OCI-M1 (cell line): ENCODE data around the gene KCNA3.
A peak's percentile ranks its signal among the peaks of the same experiment; 100 is the strongest.

Experiments
- DNase-seq: peaks from one replicate; lab custom pipeline; 2025; lab: John Stamatoyannopoulos, UW

KCNA3 gene

GRCh38 chr1:110674337-110675059 is at the start of gene KCNA3:
Gene KCNA3, minus strand, starts transcription at chr1:110674940. Its CDS starts 131 bp downstream, at chr1:110674809.
- DNase-seq, result no peak

DNA sequence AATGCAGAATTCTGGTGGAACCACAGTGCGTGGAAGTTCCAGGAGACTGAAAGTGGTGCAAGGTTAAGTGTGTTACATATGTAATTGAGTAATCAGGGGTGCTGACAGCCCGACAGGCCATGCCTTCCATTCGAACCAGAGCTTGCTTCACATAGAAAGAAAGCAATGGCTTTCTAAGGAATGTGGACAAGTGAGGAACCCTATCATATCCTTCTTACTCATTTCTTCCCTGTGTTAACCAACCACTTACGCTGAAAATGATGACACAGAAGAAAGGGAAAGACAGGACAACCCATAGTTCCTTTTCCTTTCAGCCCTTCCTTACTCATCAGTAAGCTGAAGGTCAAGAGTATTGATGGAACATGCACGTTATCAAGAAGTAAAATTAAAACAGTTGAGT is 48.1 kb upstream of the KCNA3 start:
- DNase-seq, result no peak

DNA sequence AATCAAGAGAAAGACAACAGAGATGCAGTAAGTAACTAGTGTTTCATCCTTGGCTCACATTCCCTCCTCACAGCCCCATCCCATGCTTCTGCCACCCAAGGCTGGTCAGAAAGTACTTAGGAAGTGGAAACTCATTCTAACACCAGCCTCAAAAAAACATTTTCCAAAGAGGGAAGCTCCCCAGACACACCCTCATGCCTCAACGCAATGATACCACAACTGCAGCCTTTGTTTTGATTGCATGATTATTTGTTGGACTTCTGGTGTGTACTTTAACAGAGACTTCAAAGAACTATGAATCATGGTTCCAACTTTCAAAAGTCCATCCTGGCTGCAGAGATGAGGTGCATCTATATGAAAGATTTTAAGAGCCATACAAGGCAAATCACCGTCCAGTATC is 45.2 kb upstream of the KCNA3 start:
- DNase-seq, result no peak

DNA sequence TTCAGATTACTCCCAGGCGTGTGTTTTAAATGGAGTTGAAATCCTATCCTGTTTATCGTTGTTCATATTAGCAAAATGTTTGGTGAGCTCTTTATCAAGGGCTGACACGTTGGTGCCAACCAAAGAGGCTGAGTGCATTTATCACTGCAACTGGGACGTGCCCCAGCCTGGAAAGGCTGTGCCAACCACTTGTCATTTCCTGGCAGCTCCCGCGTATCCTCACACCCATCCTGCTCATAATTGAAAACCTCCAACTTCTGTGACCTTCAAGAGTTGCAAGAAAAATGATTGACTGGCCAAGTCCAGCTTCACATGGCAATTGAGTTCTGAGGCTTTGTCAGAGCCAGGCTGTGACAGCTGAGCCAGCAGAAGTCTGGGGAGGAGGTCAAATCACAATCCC is 43.7 kb upstream of the KCNA3 start:
- DNase-seq, result no peak

GRCh38 chr1:110717179-110717578 is 42.4 kb upstream of the KCNA3 start:
- DNase-seq, result no peak

DNA sequence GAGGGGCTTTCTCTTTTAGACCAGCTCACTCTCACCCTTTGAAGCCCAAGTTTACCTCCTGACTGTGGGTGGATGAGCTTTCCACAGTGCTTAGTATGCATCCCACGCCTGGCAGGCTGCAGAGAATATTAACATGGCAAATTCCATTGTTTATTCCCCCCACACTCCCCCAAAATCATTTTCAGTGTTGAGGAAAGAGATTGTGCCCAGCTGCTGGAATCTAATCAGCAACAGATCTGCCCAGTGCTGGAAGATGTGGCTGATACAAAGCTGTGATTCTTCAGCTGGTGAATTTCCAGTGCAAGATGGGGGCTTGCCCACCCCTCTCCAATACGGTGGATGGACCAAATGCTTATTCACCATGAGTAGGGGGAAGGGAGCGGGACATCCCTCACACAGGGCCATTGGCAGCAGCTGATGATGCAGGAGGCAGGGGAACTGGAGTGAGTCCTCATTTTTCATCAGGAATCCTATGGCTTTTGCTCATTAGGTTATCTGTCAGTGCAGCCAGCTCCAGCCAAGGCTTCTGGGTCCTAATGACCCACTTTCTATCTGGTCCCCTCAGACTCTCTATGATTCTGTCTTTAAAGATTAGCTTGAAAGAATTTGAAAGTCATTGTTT is 39.7 kb upstream of the KCNA3 start:
- peak; percentile 20 for DNase-seq

GRCh38 chr1:110713221-110713620 is 38.5 kb upstream of the KCNA3 start:
- DNase-seq, result no peak

- DNase-seq, result no peak
Observed at GRCh38 chr1:110710314-110710713, 35.6 kb upstream of the KCNA3 start.

DNA sequence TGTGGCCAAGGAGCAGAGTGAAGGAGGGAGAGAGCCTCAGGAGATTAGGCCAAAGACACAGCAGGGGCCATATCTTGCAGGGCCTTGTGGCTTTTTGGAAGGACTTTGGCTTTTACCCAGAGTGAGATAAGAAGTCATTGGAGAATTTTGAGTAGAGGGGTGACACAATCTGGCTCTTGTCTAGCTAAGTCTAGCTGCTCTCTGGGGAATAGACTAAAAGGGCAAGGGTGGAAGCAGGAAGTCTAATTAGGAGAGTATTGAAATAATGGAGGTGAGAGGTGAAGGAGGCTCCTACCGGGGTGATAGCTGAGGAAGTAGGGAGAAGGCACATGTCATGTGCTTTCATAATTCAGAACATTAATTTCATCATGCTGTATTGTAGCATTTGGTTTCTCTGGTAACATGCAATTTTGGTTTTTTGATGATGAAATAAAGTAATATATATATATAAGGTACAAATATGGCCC is 34.3 kb upstream of the KCNA3 start:
- DNase-seq, result peak; percentile 73

DNA sequence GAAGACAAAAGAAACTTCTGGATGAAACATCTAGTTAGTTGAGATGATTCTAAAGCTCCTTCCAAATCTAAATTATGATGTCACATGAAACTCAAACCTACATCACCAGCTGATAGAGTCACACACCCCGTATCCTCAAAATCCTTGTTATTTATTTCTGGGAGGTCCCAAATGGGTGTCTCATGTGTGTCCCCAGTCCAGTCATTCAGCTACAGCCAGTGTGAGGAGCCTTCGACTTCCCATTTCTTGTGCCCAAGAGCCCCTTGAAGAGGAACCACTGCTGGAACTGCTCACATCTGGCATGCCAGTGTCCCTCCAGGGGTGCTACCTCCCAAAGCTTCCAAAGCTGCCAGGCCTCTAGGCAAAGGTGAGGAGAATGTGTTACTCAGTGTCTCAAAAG is 32.5 kb upstream of the KCNA3 start:
- no peak for DNase-seq

GRCh38 chr1:110706621-110707020 is 31.9 kb upstream of the KCNA3 start:
- no peak for DNase-seq

GRCh38 chr1:110702260-110702659 is 27.5 kb upstream of the KCNA3 start:
- DNase-seq, result no peak

DNA sequence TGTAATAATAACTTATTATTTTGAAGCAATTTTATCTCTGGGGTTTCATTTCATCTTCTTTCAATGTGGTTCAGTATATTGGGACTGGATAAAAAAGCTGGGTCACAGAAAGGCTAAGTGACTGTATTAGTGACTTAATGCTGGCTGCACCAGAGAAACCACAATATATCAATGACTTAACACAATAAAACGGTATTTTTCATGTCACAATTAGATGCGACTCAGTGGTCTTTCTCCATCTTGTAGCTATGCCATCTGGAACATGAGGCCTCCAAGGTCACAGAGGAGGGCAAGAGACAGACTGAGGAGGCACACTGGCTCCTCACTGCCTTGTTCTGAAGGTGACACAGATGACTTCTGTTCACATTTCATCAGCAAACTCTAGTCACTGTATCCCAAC is 26.0 kb upstream of the KCNA3 start:
- DNase-seq, result no peak

DNA sequence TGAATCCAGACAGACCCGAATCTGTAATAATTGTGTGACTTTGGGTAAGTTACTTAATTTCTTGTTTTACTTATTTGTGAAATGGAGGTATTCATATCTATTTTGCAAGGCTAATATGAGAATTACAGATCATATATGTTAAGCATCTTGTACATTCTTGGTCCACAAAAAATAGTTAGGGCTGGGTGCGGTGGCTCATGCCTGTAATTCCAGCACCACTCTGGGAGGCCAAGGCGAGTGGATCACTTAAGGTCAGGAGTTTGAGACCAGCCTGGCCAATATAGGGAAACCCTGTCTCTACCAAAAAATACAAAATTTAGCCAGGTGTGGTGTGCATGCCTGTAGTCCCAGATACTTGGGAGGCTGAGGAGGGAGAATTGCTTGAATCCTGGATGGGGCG is 22.9 kb upstream of the KCNA3 start:
- no peak for DNase-seq

DNA sequence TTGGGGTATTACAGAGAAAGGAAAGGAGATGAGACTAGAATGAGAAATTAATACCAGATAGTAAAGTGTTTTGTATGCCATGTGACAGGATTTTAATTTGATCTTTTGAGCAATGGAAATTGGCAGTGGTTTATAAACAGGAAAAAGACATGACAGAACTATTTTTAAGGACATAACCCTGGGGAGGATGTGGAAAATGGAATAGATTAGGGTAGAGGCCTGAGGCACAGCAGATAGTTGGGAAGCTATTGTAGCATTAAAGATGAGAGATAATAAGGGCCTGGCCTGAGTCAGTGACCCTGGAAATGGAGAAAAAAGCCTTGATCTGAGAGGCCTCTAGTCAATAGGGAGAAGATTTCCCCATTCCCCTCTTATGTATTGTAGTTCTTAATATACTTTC is 22.1 kb upstream of the KCNA3 start:
- DNase-seq, result no peak

GRCh38 chr1:110690709-110691365 is 16.1 kb upstream of the KCNA3 start:
- DNase-seq, result no peak

GRCh38 chr1:110689868-110690267 is 15.1 kb upstream of the KCNA3 start:
- no peak for DNase-seq

DNA sequence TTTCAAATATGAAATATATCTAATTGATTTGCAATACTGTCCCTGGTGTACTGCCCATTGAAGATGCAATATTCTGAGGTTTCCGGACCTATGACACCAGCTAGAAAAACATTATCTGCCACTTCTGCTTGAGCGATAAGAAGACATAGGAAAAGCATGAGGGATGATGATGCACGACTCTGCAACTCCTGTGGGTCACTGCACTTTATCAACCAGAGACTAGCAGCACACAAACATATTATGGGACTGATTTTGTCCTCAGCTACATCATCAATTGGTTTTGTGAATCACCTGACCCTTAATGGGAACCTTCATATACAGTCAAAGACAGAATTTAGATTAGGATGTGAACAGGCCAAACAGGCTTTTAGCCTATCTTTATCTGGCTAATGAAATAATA is 13.8 kb upstream of the KCNA3 start:
- DNase-seq, result peak; percentile 18

GRCh38 chr1:110687250-110687649 is 12.5 kb upstream of the KCNA3 start:
- no peak for DNase-seq

DNA sequence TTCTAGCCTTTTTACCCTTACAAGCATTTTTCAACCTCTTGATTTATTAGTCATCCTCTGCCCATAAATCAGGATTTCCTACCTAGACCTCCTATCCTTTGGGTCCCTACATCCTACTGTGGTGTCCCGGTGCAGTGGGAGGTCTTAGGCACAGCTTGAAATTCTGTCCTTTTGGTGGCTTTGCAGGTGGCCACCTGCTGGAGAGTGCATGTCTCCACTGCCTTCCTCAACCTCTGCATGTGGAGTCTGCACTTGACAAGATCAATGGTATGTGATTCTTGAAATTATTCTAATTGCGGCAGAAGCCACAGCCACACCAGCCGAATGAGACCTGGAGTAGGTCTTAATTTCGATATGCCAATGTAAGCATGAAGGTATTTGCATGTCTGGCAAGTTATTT is 11.4 kb upstream of the KCNA3 start:
- DNase-seq, result no peak

DNA sequence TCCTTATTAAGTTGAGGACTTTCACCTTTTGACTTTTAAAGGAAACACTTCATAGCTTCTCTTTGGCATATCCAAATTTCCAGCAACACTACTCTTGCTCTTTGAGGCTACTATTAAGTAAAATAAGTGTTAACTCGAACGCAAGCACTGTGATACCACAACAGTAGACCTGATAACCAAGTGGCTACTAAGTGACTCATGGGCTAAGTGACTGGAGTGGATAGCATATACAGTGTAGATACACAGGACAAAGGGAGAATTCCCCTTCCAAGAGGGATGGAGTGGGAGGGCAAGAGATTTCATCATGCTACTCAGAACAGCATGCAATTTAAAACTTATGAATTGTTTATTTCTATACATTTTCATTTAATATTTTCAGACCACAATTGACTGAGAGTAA is 9.8 kb upstream of the KCNA3 start:
- DNase-seq, result no peak

- no peak for DNase-seq
Observed at GRCh38 chr1:110682898-110683297, 8.2 kb upstream of the KCNA3 start.

GRCh38 chr1:110680036-110680735 is 5.4 kb upstream of the KCNA3 start:
- DNase-seq, result no peak
